ENCODE measurements around the gene LIN28B. TPM values are rescaled to one million over a fixed set of nuclear protein-coding genes. Genes with fewer than 3 reads are reported as not detected.
A peak's percentile ranks its signal among the peaks of the same experiment; 100 is the strongest.
"Not testable (repeated sequence)": the region's sequence is repeated elsewhere in the genome, so short reads cannot be mapped to it uniquely, and the experiment has no call there.

LIN28B gene
- total RNA-seq, 1 experiment from 2014 or later, result 0.27 TPM

DNA sequence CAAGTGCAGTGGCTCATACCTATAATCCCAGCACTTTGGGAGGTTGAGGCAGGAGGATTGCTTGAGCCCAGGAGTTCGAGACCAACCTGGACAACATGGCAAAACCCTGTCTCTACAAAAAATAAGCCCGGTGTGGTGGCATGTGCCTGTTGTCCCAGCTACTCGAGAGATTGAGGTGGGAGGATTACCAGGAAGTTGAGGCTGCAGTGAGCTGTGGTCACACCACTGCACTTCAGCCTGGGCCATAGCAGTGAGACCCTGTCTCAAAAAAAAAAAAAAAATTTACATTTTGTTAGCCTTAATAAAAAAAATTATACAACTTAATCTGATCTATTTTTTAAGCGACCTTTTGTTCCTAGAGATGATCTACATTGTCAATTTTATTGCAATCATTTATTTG, 56.6 kb downstream of the LIN28B start:
- not testable (repeated sequence) for DNase-seq (ENCODE audit: low read depth)

DNA sequence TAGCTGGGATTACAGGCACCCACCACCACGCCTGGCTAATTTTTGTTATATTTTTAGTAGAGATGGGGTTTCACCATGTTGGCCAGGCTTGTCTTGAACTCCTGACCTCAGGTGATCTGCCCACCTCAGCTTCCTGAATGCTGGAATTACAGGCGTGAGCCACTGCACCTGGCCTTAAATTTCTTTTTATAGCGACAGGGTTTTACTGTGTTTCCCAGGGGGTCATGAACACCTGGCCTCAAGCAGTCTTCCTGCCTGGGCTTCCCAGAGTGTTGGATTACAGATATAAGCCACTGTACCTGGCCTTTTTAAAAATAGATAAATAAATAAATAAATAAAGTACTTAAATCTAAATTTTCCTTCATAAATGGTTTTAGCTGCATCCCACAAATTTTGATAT, 57.5 kb downstream of the LIN28B start:
- DNase-seq (ENCODE audit: low read depth), result no peak

DNA sequence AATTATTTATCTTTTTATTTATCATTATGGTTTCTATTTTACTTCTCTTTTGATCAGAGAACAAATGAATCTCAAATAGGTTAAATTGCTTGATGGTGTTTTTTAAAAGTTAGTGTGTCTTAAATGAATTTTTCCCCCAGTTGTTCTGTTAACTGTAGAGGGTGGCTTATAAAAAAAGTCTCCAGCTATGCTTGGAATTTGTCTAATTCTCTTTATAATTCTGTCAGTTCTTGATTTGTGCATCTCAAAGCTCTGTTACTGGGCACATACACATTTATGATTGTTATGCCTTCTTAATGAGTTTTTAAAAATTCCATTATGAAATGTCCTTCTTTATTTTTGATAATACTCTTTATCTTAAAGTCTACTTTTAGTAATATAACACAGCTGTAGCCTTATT, 58.0 kb downstream of the LIN28B start:
- DNase-seq (ENCODE audit: low read depth), result no peak

DNA sequence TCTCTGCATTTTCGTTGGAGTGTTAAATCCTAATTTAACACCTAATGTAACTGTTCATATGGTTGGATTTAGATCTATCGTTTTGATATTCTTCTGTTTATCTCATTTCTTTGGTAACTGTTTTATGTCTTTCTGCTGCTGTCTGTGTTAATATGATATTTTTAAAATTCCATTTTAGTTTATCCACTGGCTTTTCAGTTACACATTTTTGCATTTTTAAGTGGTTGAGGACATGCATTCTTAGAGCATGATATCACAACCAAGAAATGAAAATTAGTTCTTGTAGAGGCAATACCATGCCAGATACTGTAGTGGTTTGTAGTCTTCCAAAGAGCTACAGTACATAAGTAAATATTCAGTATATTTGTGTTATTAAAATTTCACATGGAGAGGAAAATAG, 58.6 kb downstream of the LIN28B start:
- DNase-seq (ENCODE audit: low read depth), result peak; percentile 46

DNA sequence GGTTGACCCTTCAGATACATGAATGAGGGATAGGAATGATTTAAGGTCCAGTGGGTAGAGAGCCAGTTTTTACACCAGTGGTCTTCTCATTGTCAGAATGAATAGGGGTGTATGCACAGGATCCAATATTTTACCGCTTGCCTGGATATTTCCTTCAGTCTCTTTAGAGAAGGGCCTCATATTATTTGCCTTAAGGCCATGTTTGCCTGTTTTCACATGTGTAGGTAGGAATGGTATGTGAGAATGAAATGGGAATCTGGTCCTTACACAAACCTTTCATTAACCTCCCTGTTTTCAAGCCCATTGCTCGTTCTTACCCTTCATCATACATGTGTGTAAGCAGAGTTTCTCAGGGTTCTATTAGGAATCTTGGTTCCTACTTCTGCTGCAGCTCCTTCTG, 62.4 kb downstream of the LIN28B start:
- no peak for DNase-seq (ENCODE audit: low read depth)

DNA sequence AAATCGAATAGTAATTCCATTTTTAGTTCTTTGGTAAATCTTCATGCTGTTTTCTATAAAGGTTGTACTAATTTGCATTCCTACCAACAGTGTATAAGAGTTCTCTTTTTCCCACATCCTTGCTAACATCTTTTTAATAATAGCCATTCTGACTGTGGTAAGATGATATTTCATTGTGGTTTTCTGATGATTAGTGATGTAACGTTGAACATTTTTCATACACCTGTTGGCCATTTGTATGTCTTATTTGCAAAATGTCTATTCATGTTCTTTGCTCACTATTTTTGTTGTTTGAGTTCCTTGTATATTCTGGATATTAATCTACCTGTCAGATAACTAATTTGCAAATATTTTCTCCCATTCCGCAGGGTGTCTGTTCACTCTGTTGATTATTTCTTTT, 64.5 kb downstream of the LIN28B start:
- DNase-seq (ENCODE audit: low read depth), result no peak

DNA sequence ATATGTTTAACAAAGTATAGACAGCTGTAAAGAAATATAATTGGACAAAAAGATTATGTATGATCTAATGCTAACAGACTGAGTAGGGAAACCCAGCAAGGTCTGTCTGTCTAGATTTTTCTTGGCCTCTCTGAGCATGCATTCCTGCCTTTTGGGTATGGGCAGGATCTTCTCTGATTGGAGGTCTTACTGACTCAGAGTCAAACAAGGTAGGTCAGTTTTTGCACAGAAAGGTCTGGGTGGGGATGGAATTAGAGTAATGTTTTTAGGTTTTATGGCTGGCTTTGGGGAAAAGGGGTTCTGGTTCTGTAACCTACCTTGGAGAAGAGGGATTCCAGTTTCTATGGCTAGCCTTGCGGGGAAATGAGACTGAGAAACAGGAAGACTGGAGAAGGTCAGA, 65.5 kb downstream of the LIN28B start:
- DNase-seq (ENCODE audit: low read depth), result no peak

DNA sequence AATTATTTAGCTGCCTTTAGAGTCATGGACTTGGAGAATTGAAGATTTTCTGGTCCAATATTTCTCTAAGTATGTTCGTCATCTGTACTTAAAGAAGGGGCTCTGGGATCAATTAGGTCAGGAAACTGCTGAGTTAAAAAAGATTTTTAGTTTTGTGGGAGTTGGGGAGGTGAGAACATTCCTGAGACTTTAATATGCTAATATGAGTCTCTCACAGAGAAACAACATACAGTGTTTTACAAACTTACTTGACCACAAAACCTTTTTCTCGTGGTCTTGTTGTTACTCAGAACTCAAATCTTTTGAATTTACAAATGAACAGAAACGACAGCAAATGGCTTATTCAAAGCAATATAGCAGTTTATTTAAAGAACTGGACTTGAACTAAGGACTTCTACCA, 67.9 kb downstream of the LIN28B start:
- peak; percentile 10 for DNase-seq (ENCODE audit: low read depth)

DNA sequence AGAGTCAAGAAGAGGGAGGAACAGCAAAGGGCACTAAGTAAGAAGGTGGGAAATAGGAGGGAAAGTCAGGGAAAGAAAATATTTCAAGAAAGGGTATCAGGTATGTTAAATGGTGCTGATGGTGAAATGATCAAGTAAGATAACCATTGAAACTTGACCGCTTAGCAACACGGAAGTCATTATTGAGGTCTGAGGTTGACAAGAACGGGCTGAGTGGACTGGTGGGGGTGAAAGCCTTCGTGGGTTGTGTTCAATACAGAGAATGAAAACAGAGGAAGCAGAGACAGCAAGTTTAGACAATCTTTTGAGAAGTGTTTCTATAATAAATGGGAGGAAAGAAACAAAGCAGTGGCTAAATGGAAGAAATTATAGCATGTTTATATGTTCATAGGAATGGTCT, 72.0 kb downstream of the LIN28B start:
- DNase-seq (ENCODE audit: low read depth), result no peak

DNA sequence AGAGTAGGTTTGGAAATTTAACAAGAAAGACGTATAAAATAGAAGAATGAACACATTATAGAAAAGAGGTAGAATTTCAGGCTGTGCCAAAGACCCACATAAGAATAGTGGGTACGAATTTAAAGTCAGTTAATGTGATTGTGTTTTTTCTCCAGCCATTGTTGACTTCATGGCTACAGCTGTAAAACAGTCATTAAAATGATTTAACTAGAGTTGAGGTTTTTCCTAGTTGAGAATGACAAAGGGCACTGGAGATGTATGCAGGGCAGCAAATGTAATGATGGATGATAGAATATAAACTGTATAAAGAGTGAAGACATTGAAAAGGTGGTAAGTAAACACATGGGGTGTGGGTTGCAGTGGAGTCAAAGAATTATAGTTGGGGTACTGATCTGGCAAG, 72.7 kb downstream of the LIN28B start:
- no peak for DNase-seq (ENCODE audit: low read depth)

DNA sequence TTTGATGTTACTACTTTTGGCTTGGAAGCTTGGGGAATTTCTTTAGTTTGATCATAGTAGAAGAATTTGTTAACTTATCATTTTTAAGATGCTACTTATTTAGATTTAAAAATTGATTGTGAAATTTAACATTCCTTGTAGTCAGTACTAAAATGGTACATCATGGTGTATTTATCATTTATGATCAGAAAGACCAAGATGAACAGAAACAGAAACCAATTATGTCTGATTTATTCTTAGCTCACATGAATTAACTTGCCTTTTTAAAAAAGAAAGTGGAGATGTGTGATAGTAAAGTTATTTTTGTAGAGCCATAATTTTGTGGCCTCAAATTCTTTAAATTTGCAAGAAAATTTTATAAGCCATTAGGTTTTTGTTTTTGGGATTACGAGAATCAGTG, 77.6 kb downstream of the LIN28B start:
- no peak for DNase-seq (ENCODE audit: low read depth)

DNA sequence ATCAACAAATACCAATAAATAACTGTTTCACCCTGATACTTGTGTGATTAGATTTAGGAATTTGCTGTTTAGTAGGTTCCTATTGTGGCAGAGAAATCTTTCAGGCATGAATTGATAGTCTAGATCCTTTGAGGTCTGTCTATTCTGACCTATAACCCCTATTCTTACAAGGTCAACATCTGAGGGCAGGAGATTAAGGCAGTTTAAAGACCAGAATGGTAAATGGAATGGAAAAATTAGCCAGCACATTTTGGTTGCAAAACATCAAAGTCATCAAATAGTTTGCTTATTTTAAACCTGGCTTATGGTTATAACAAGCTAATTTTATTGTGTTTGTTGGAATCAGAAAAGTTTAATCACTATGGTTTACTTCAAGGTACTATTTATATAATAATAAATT, 78.4 kb downstream of the LIN28B start:
- no peak for DNase-seq (ENCODE audit: low read depth)

DNA sequence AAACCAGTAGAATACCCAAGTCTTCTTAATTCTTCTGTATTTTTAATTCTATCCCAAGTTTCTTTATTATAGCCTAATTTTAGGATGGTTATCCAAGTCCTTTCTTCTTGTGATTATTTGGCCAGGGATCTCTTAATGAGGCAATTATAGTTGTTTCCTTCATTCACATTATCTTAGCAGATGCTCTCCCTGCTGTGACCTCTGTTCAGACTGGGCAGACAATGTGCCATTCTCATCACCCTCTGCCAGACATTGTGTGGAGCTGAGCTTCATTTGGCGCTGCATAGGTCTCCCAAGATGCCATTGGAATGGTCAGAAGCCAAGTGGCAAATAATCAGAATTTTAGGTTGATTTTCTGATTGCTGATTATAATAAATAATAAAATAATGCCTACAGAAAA, 79.4 kb downstream of the LIN28B start:
- no peak for DNase-seq (ENCODE audit: low read depth)

DNA sequence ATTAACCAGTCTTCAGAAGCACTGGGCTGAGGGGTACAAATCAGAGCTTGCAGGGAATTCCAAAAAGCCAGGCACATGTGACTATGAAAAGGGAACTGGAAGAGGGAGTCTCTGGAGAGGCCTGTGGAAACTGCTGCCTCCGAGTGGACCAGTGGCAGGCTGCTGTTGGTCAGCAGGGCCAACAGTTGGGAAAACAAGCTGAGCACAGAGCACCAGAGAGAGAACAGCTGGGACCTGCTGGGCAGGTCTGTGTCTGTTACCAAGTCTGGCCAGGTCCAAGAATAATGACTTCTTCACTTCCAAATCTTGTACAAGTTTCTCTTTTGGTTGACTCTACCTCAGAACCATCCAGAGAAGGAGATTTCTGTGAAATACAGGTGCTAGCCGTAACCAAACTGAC, 81.4 kb downstream of the LIN28B start:
- no peak for DNase-seq (ENCODE audit: low read depth)

DNA sequence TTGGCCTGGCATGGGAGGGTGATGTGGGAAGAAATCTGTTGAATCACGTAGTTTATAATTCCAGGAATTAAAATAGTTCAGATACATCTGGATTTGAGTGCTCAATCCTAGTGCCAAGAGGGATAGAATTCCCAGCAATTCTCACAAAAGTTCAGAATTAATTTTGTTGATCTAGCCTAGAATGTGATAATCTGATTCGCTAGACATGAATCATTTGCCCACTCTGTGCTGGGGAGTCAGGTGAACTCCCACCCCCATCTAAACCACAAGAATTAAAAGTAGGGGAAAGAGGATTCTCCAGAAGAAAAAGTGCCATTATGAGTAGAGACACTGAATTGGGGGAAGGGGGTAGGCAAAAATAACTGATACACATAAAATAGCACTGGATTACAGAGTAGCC, 85.0 kb downstream of the LIN28B start:
- DNase-seq (ENCODE audit: low read depth), result peak; percentile 7

DNA sequence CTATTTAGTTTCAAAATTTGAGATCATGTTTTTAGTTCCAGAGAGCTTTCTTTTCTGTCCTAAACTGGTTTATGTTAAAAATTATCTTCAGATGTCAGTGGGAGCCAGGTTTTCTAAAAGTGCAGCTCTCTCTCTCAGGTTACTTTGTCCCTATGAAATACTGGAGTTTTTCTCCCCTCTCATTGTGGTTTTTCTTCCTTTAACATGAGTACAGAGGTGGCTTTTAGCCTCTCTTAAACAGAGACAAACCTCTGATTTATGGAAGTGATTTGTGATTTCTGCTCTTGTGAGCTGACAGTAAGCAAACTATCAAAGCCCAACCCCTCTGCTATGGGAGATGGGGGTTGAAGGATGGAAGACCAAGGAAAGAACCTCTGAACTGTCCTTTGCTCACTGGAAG, 85.7 kb downstream of the LIN28B start:
- no peak for DNase-seq (ENCODE audit: low read depth)

DNA sequence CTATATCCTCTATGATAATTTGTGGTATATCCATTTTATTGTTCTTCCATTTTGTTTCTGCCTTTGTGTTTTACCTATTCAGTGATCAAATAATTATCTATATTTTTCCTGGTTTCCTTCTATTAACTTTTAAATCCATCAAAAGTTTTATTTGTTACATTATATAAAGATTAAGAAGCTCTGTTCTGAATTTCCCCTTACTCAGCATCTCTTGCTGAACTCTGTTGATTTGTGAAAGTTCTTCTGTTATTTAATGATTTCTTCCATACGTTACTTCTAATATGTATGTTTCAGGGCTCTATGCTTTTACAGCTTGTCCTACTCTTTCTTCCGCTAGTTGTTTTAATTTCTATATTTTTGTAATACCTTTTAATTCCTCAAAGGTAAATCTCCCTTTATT, 87.1 kb downstream of the LIN28B start:
- DNase-seq (ENCODE audit: low read depth), result no peak

DNA sequence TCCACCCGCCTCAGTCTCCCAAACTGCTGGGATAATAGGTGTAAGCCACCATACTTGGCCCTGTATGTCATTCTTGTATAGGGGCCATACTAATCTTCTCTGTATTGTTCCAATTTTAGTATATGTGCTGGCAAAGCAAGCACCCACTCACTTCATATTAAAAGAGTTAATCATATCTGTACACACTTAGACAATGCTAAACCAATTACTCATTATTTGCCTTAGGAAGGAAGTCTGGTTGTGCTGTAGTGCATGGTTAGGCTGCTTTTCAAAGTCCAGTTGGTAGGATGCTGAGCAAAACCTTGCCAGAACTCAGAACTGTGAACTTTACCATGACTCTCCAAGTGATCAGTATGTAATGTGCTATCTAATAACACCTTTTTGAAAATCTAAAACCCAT, 88.6 kb downstream of the LIN28B start:
- peak; percentile 30 for DNase-seq (ENCODE audit: low read depth)

DNA sequence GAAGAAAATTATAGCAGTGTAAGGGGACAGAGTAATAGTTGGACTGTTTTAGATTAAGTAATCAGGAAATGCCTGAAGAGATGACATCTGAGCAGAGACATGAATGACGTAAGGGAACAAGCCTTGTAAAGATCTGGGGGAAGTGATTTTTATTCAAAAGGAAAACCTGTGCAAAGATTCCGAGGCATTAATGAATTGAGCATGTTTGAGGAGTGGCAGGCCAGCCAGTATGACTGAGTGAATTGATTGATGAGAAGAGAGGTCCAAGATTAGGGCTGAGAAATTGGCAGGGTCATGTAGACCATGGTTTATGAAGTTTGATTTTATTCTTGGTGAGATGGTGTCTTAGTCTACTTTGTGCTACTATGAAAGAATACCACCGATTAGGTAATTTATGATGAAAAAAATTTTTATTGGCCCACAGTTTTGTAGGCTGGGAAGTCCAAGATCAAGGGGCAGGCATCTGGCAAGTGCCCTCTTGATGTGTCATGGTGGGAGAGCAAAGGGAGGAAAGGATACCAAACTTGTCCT, 95.1 kb downstream of the LIN28B start:
- peak; percentile 33 for DNase-seq (ENCODE audit: low read depth)

DNA sequence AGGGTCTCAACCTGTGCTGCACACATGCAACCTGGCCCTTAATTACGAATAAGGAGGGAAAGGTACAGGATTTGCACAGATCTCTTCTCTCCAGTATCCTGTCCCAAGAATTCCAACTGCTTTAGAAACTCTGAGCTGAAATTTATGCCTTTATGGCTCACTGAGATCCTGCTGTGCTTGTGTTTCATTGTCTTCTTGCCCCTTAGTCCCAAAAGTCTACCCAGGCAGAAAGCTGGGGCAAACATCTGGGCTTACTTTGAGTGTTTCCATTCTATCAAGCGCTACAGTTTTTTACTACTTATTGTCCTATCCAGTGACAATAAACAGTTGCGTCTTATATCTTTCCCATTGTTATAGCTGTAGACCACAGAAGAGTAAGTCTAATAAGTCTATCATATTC, 99.7 kb downstream of the LIN28B start:
- no peak for DNase-seq (ENCODE audit: low read depth)

DNA sequence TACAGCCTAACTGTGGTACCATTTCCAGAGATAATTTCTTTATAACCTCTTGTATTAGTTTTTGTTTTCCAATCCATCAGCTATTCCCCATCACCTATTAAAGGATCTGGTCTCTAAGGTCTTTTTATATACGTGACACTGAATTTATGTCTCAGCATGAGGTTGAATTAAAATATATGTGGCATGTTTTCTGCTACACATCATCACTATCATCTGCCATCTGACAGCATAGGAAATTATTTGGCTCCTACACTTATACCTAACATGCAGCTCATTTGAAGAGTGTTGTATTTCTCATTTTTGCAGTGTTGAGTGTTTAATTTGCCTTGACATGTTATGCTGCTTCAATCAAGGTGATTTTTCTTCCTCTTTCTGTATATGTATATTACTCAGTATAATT, 100.3 kb downstream of the LIN28B start:
- DNase-seq (ENCODE audit: low read depth), result no peak

DNA sequence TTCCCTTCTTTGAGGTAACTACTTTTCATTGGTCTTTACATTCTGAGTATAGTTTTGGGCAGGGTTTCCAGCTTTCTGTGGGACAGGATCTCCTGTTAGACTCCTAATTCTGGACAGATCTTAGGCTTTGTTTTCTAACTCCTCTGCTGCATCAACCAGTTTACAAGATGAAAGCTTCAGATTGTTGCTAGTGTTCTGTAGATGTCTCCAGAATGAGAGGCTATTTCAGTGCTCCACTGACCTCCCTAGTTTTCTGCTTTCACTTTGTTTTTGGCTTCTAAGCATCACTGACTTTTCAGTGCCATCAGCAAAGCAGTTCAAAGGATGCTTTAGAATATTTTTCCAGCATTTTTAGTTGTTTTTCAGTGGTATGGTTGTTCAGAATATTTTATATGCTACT, 101.4 kb downstream of the LIN28B start:
- no peak for DNase-seq (ENCODE audit: low read depth)

DNA sequence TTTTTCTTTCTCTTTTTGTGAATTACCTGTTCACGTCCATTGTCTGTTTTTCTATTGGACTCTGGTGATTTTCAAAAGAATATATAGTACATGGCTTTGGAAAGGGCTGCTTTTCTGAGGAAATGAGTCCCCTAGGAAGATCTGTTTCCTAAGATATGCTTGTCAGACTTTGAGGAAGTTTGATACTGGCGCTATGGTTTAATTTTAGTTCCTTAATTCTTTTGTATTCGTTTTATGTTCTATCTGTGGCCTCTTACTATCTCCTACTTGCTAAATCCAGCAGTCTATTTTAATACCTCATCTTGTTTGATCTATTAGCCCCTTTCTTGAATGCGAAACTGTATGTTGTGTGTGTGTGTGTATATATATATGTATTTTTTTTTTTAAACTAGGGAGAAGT, 101.9 kb downstream of the LIN28B start:
- DNase-seq (ENCODE audit: low read depth), result no peak

DNA sequence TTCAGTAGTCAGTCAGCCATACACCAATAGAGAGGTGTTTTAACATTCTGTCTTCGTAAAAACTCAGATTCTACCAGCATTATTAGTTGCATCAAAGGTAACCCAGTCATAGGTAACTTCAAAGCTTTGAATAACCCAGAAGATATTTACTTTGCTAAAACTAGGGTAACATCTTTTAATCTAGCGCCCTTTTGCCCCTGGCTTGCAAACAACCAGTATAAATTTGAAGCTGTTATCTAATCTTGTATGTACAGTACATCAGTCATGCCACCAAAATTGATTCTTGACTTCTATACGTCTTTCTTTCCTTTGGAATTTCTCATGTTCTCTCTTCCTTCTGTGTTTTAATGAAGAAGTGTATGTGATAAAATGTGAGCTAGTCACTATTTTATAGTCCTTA, 109.3 kb downstream of the LIN28B start:
- DNase-seq (ENCODE audit: low read depth), result no peak

DNA sequence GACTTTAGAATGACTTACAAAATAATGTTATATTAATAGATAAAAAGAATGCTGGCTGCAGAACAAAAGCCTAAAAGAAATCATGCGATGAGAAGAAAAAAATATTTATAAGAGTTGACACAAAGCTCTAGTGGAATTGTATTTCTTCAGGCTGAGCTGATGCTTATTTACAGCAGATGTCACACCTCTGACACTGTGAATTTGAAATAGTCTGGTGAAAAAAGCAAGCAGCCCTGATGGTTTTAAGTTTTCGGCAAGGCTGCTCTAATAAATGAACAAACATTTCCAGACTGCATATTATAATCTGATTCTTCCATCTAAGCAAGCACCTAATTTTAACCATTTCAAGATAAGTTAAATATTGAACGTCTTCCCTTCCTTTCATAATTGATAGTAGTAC, 109.9 kb downstream of the LIN28B start:
- DNase-seq (ENCODE audit: low read depth), result no peak
